ENCODE data around the gene BHLHA15.

Gene BHLHA15

GRCh38 chr7:98228801-98229200, 17.6 kb downstream of the BHLHA15 start:
- DNase-seq = no peak

- DNase-seq = no peak
These were observed 18.2 kb downstream of the BHLHA15 start for GRCh38 chr7:98229441-98229840.

- no peak for DNase-seq
These were observed 18.9 kb downstream of the BHLHA15 start for GRCh38 chr7:98229991-98230745.

GRCh38 chr7:98230746-98231471, 19.7 kb downstream of the BHLHA15 start:
- DNase-seq = no peak

GRCh38 chr7:98231493-98232262, 20.4 kb downstream of the BHLHA15 start:
- no peak for DNase-seq

GRCh38 chr7:98232263-98232585, 21.0 kb downstream of the BHLHA15 start:
- no peak for DNase-seq

- DNase-seq = no peak
These were observed 21.6 kb downstream of the BHLHA15 start for GRCh38 chr7:98232799-98233198.

- DNase-seq = no peak
These were observed 22.2 kb downstream of the BHLHA15 start for GRCh38 chr7:98233219-98234070.

GRCh38 chr7:98234429-98235147, 23.3 kb downstream of the BHLHA15 start:
- DNase-seq = no peak

- no peak for DNase-seq
These were observed 24.7 kb downstream of the BHLHA15 start for GRCh38 chr7:98235901-98236300.

GRCh38 chr7:98236355-98237185, 25.3 kb downstream of the BHLHA15 start:
- DNase-seq = no peak

- no peak for DNase-seq
These were observed 26.8 kb downstream of the BHLHA15 start for GRCh38 chr7:98238076-98238475.

- DNase-seq = no peak
These were observed 27.7 kb downstream of the BHLHA15 start for GRCh38 chr7:98238976-98239375.

GRCh38 chr7:98240961-98241673, 29.9 kb downstream of the BHLHA15 start:
- peak in 1 of 2 donors; percentile 54 for DNase-seq

GRCh38 chr7:98241674-98242241, 30.5 kb downstream of the BHLHA15 start:
- DNase-seq = no peak

GRCh38 chr7:98242342-98242741, 31.1 kb downstream of the BHLHA15 start:
- DNase-seq = no peak

- DNase-seq = no peak
These were observed 31.7 kb downstream of the BHLHA15 start for GRCh38 chr7:98242934-98243333.

GRCh38 chr7:98244871-98245270, 33.6 kb downstream of the BHLHA15 start:
- DNase-seq = no peak

GRCh38 chr7:98248156-98248555, 36.9 kb downstream of the BHLHA15 start:
- DNase-seq = no peak

GRCh38 chr7:98249106-98249505, 37.9 kb downstream of the BHLHA15 start:
- DNase-seq = peak; percentile 49 to 58
